HG02623 (cell line): ENCODE results near the gene ANO4.

Experiments used
- ATAC-seq: cut with Tn5 transposase; IDR thresholded peaks from one replicate; pipeline ENCODE4 v1.9.1; 2021; ENCODE audit warnings: moderate library complexity; ENCODE audit not compliant: unreplicated experiment

Gene ANO4

GRCh38 chr12:100794441-100795173 lies at the start of gene ANO4:
TSS of gene ANO4 (plus strand) at chr12:100794776. CDS start at chr12:100901786, 107,010 bp downstream.
- ATAC-seq: no peak

- no peak for ATAC-seq
These were observed 49.1 kb upstream of the ANO4 start for GRCh38 chr12:100745378-100746071.

- ATAC-seq: no peak
These were observed 41.7 kb upstream of the ANO4 start for GRCh38 chr12:100752841-100753240.

- no peak for ATAC-seq
These were observed 40.7 kb upstream of the ANO4 start for GRCh38 chr12:100753837-100754236.

- ATAC-seq: no peak
These were observed 39.4 kb upstream of the ANO4 start for GRCh38 chr12:100755186-100755585.

GRCh38 chr12:100758083-100758482 lies 36.5 kb upstream of the ANO4 start:
- no peak for ATAC-seq

- ATAC-seq: no peak
These were observed 27.2 kb upstream of the ANO4 start for GRCh38 chr12:100767371-100767770.

GRCh38 chr12:100767950-100768349 lies 26.6 kb upstream of the ANO4 start:
- ATAC-seq: no peak

GRCh38 chr12:100778967-100779590 lies 15.5 kb upstream of the ANO4 start:
- no peak for ATAC-seq

GRCh38 chr12:100789146-100789545 lies 5.4 kb upstream of the ANO4 start:
- ATAC-seq: no peak

- no peak for ATAC-seq
These were observed 4.6 kb upstream of the ANO4 start for GRCh38 chr12:100789975-100790374.

- no peak for ATAC-seq
These were observed 4.0 kb upstream of the ANO4 start for GRCh38 chr12:100790552-100790951.

GRCh38 chr12:100793182-100793581 lies 1.4 kb upstream of the ANO4 start:
- ATAC-seq: no peak

GRCh38 chr12:100795174-100795799 lies 711 bp downstream of the ANO4 start:
- no peak for ATAC-seq

- ATAC-seq: no peak
These were observed 1.2 kb downstream of the ANO4 start for GRCh38 chr12:100795800-100796179.

GRCh38 chr12:100796621-100797020 lies 2.0 kb downstream of the ANO4 start:
- ATAC-seq: no peak

- no peak for ATAC-seq
These were observed 2.7 kb downstream of the ANO4 start for GRCh38 chr12:100797246-100797645.

- ATAC-seq: no peak
These were observed 3.2 kb downstream of the ANO4 start for GRCh38 chr12:100797786-100798185.

GRCh38 chr12:100798286-100799160 lies 3.9 kb downstream of the ANO4 start:
- ATAC-seq: no peak

GRCh38 chr12:100799770-100800169 lies 5.2 kb downstream of the ANO4 start:
- ATAC-seq: no peak

GRCh38 chr12:100800723-100801122 lies 6.1 kb downstream of the ANO4 start:
- no peak for ATAC-seq
